A549 (cell line): Measurements from ENCODE around the gene SLIT3.

Source experiments
- CTCF ChIP-seq: fragments of >200 bp; sonication (Bioruptor Twin); formaldehyde crosslinking; IDR thresholded peaks from 3 replicates; pipeline ENCODE4 v1.5.1; 2016
- HMGXB4 ChIP-seq: fragments of 250-450 bp; sonication (Bioruptor Pico); IDR thresholded peaks from 2 replicates; pipeline ENCODE4 v1.5.0; 2021; ENCODE audit warnings: mild to moderate bottlenecking, moderate library complexity, borderline replicate concordance
- POLR2A ChIP-seq: IDR thresholded peaks from 2 replicates; pipeline ENCODE4 v1.6.1; 2012; ENCODE audit warnings: mild to moderate bottlenecking, low read length
- RAD21 ChIP-seq, 2 experiments: fragments of >200 bp in 1 of 2; sonication (Bioruptor Twin) in 1 of 2; formaldehyde crosslinking in 1 of 2; IDR thresholded peaks in 1 of 2; conservative IDR thresholded peaks in 1 of 2; 2 replicates in 1 of 2; 3 replicates in 1 of 2; pipeline ENCODE4 v1.6.1; 2012 to 2018; ENCODE audit warnings: inconsistent platforms in 1 of 2

- TF ChIP-seq POLR2A (no peak), CTCF (no peak), RAD21 (conservative IDR thresholded peaks at IDR 0.05 in 1 of 2, IDR thresholded peaks at IDR 0.05 in 1 of 2) (no peak), HMGXB4 (CRISPR knock-in tag) (no peak)
Measured at GRCh38 chr5:169303119-169303515, 2.2 kb upstream of the SLIT3 start.
